Keratinocyte (primary cell): Measurements from ENCODE around the gene TMEM235. TPM values are rescaled to one million over a fixed set of nuclear protein-coding genes. Genes with fewer than 3 reads are reported as not detected.

ENCODE experiments used
- DNase-seq: peaks from one replicate; pipeline ENCODE4 v3.0.0-alpha.2; 2011; ENCODE audit warnings: low read depth, missing footprints, low spot score
- FAIRE-seq: peaks from 2 replicates; lab custom pipeline; 2011; peaks lifted over from hg19 to GRCh38; lab: Jason Lieb, UNC
- H2AFZ ChIP-seq: 2 replicates; pipeline ENCODE4 v1.6.0; 2012; ENCODE audit warnings: low read length, control low read depth, inconsistent platforms; ENCODE audit not compliant: control insufficient read depth
- H3K27ac ChIP-seq: 2 replicates; pipeline ENCODE4 v1.5.1; 2011; ENCODE audit warnings: low read length; ENCODE audit not compliant: control insufficient read depth, insufficient read depth
- H3K27me3 ChIP-seq: 3 replicates; pipeline ENCODE4 v1.6.0; 2011; ENCODE audit warnings: low read length; ENCODE audit not compliant: control insufficient read depth, insufficient read depth; ENCODE audit errors: extremely low read depth
- H3K36me3 ChIP-seq, 2 experiments: 2 replicates in 1 of 2; 3 replicates in 1 of 2; pipeline ENCODE4 v1.5.1; 2011; ENCODE audit warnings: low read length in 2 of 2, mild to moderate bottlenecking in 1 of 2; ENCODE audit not compliant: control insufficient read depth in 2 of 2, insufficient read depth in 2 of 2; ENCODE audit errors: extremely low read depth in 1 of 2
- H3K4me1 ChIP-seq: 3 replicates; pipeline ENCODE4 v1.5.1; 2011; ENCODE audit warnings: low read length; ENCODE audit not compliant: control insufficient read depth, insufficient read depth; ENCODE audit errors: extremely low read depth
- H3K4me2 ChIP-seq: 3 replicates; pipeline ENCODE4 v1.6.0; 2011; ENCODE audit warnings: low read depth, low read length; ENCODE audit not compliant: control insufficient read depth, insufficient read depth; ENCODE audit errors: extremely low read depth
- H3K4me3 ChIP-seq, 3 experiments: fragments of 200-600 bp in 1 of 3; sonication (generic) in 1 of 3; 2 replicates in 2 of 3; 3 replicates in 1 of 3; pipeline ENCODE4 v1.5.1; 2011 to 2016; ENCODE audit warnings: low read length in 3 of 3, mild to moderate bottlenecking in 3 of 3, control low read depth in 2 of 3, inconsistent platforms in 1 of 3, low read depth in 1 of 3, mixed read lengths in 1 of 3, mixed run types in 1 of 3, moderate library complexity in 1 of 3; ENCODE audit not compliant: control insufficient read depth in 2 of 3, insufficient read depth in 2 of 3; ENCODE audit errors: extremely low read depth in 1 of 3
- H3K79me2 ChIP-seq: 2 replicates; pipeline ENCODE4 v1.6.0; 2012; ENCODE audit warnings: low read length; ENCODE audit not compliant: control insufficient read depth, insufficient read depth
- H3K9ac ChIP-seq: 3 replicates; pipeline ENCODE4 v1.6.0; 2011; ENCODE audit warnings: low read length; ENCODE audit not compliant: control insufficient read depth, insufficient read depth; ENCODE audit errors: extremely low read depth
- H3K9me1 ChIP-seq: 3 replicates; pipeline ENCODE4 v1.6.0; 2011; ENCODE audit warnings: low read length; ENCODE audit not compliant: control insufficient read depth, insufficient read depth; ENCODE audit errors: extremely low read depth
- H3K9me3 ChIP-seq: 2 replicates; pipeline ENCODE4 v1.5.1; 2012; ENCODE audit warnings: low read depth, low read length; ENCODE audit not compliant: control insufficient read depth
- H4K20me1 ChIP-seq: 3 replicates; pipeline ENCODE4 v1.6.0; 2011; ENCODE audit warnings: low read length; ENCODE audit not compliant: control insufficient read depth, insufficient read depth; ENCODE audit errors: extremely low read depth
- CTCF ChIP-seq, 3 experiments: IDR thresholded peaks in 1 of 3; conservative IDR thresholded peaks in 1 of 3; optimal IDR thresholded peaks in 1 of 3; 2 replicates in 2 of 3; 3 replicates in 1 of 3; pipeline versions ENCODE3 to v1.5.1; 2011; ENCODE audit warnings: low read length in 3 of 3, mild to moderate bottlenecking in 3 of 3, moderate library complexity in 2 of 3, control low read depth in 1 of 3, inconsistent platforms in 1 of 3; ENCODE audit not compliant: insufficient read depth in 2 of 3; ENCODE audit errors: extremely low read depth in 1 of 3
- EZH2 ChIP-seq: IDR thresholded peaks from one replicate; pipeline ENCODE4 v1.6.1; 2012; ENCODE audit warnings: inconsistent platforms, mild to moderate bottlenecking, low read length, moderate library complexity
- dilution Hi-C: fragments of 300-500 bp; cut with MboI; formaldehyde crosslinking; loops from one replicate; pipeline ENCODE4 v1.7.0; 2020; ENCODE audit warnings: low sequenced_read_pairs; ENCODE audit not compliant: extremely low pct_ligation_motif_present
- polyA plus RNA-seq, 5 experiments: library from polyadenylated mRNA; depleted of rRNA in 3 of 5; stranded (reverse) in 3 of 5; stranded (forward) in 1 of 5; unstranded in 1 of 5; fragments of >200 nt; gene quantifications; 1 replicate in 1 of 5; 2 replicates in 3 of 5; 3 replicates in 1 of 5; pipeline versions ENCODE4 v1.2.1 to v1.2.3, GENCODE V29; 2011 to 2012; ENCODE audit warnings: missing spikeins in 2 of 5, low read depth in 1 of 5, low replicate concordance in 1 of 5

Gene TMEM235
- polyA plus RNA-seq, 1 donor (not counting 4 experiments of a cell fraction or from before 2014, with no cell fraction given), result not detected

- Histone ChIP-seq H3K9me3 (no peaks in the 10 kb centered on the region), H3K27me3 (peaks cover 17% of the 10 kb centered on the region), H2AFZ (no peak overlapping the region), H3K4me3 (no peak overlapping the region), H3K4me2 (no peak overlapping the region), H3K27ac (no peak overlapping the region), H4K20me1 (peaks cover 2% of the 10 kb centered on the region), H3K9ac (no peak overlapping the region), H3K79me2 (no peaks in the 10 kb centered on the region), H3K36me3 (no peaks in the 10 kb centered on the region), H3K4me1 (no peaks in the 10 kb centered on the region), H3K9me1 (no peaks in the 10 kb centered on the region)
- dilution Hi-C loops, result no loop called here
- no peak for DNase-seq
- no peak for FAIRE-seq
- no peak for TF ChIP-seq CTCF (optimal IDR thresholded peaks at IDR 0.05 in 1 of 3, IDR thresholded peaks at IDR 0.05 in 1 of 3, conservative IDR thresholded peaks at IDR 0.05 in 1 of 3; ENCODE audit: extremely low read depth in 1 of 3, insufficient read depth in 2 of 3, low read length in 3 of 3)
- no peak for TF ChIP-seq EZH2
These were observed 32.4 kb downstream of the TMEM235 start for GRCh38 chr17:78263736-78264340.

GRCh38 chr17:78264590-78264989 is 33.2 kb downstream of the TMEM235 start:
- H3K4me2 ChIP-seq, result no peak overlapping the region
- H3K9me3 ChIP-seq, result no peaks in the 10 kb centered on the region
- TF ChIP-seq EZH2, result no peak
- TF ChIP-seq CTCF (optimal IDR thresholded peaks at IDR 0.05 in 1 of 3, IDR thresholded peaks at IDR 0.05 in 1 of 3, conservative IDR thresholded peaks at IDR 0.05 in 1 of 3; ENCODE audit: extremely low read depth in 1 of 3, insufficient read depth in 2 of 3, low read length in 3 of 3), result no peak
- H2AFZ ChIP-seq, result no peak overlapping the region
- H3K4me3 ChIP-seq, result no peak overlapping the region
- DNase-seq (no peak), FAIRE-seq (no peak)
- no peaks in the 10 kb centered on the region for H3K79me2 ChIP-seq
- H3K27ac ChIP-seq, result no peak overlapping the region
- H3K4me1 ChIP-seq, result no peaks in the 10 kb centered on the region
- no peaks in the 10 kb centered on the region for H3K9me1 ChIP-seq
- peaks cover 21% of the 10 kb centered on the region for H3K27me3 ChIP-seq
- no peak overlapping the region for H3K9ac ChIP-seq
- dilution Hi-C loops, result no loop called here
- H4K20me1 ChIP-seq, result peaks cover 2% of the 10 kb centered on the region
- H3K36me3 ChIP-seq, result no peaks in the 10 kb centered on the region
